NCI-H146 treated with DMSO at 0.1 percent for 48 hours (cell line): ENCODE results near the gene KCNN3.
"Not testable (repeated sequence)": the region's sequence is repeated elsewhere in the genome, so short reads cannot be mapped to it uniquely, and the experiment has no call there.

Source experiments
- DNase-seq: peaks from one replicate; lab custom pipeline; 2025; ENCODE audit not compliant: unreplicated experiment; lab: John Stamatoyannopoulos, UW

Gene KCNN3

GRCh38 chr1:154870115-154870571 is at the start of gene KCNN3:
TSS of gene KCNN3 (minus strand) at chr1:154870281. CDS start at chr1:154869964, 317 bp downstream.
- DNase-seq, result peak; percentile 77

- DNase-seq, result peak; percentile 9
Measured at GRCh38 chr1:154913273-154913672, 43.2 kb upstream of the KCNN3 start.

- DNase-seq, result no peak
Measured at GRCh38 chr1:154912755-154913154, 42.7 kb upstream of the KCNN3 start.

GRCh38 chr1:154911691-154912550 is 41.8 kb upstream of the KCNN3 start:
- DNase-seq, result no peak

- DNase-seq, result no peak
Measured at GRCh38 chr1:154910851-154911250, 40.8 kb upstream of the KCNN3 start.

- no peak for DNase-seq
Measured at GRCh38 chr1:154908937-154909336, 38.9 kb upstream of the KCNN3 start.

GRCh38 chr1:154908129-154908528 is 38.0 kb upstream of the KCNN3 start:
- not testable (repeated sequence) for DNase-seq

GRCh38 chr1:154906621-154907081 is 36.6 kb upstream of the KCNN3 start:
- no peak for DNase-seq

- DNase-seq, result no peak
Measured at GRCh38 chr1:154902938-154903566, 33.0 kb upstream of the KCNN3 start.

GRCh38 chr1:154901591-154901990 is 31.5 kb upstream of the KCNN3 start:
- DNase-seq, result no peak

- DNase-seq, result no peak
Measured at GRCh38 chr1:154899041-154899440, 29.0 kb upstream of the KCNN3 start.

- DNase-seq, result no peak
Measured at GRCh38 chr1:154896771-154897286, 26.7 kb upstream of the KCNN3 start.

GRCh38 chr1:154895798-154896197 is 25.7 kb upstream of the KCNN3 start:
- DNase-seq, result no peak

GRCh38 chr1:154891452-154891851 is 21.4 kb upstream of the KCNN3 start:
- no peak for DNase-seq

GRCh38 chr1:154888757-154889156 is 18.7 kb upstream of the KCNN3 start:
- DNase-seq, result no peak

GRCh38 chr1:154886281-154887015 is 16.4 kb upstream of the KCNN3 start:
- no peak for DNase-seq

GRCh38 chr1:154884869-154885701 is 15.0 kb upstream of the KCNN3 start:
- DNase-seq, result no peak

GRCh38 chr1:154883919-154884868 is 14.1 kb upstream of the KCNN3 start:
- no peak for DNase-seq

- DNase-seq, result no peak
Measured at GRCh38 chr1:154881820-154882535, 11.9 kb upstream of the KCNN3 start.
